Kidney capillary endothelial cell (primary cell): ENCODE measurements around the gene ANTXR2.
"Not testable (repeated sequence)": the region's sequence is repeated elsewhere in the genome, so short reads cannot be mapped to it uniquely, and the experiment has no call there.

Experiments
- DNase-seq: peaks from one replicate; pipeline ENCODE4 v3.0.0-alpha.2; 2018; ENCODE audit warnings: low spot score

ANTXR2 gene

GRCh38 chr4:80072744-80073472, at the start of gene ANTXR2:
Gene ANTXR2, minus strand, starts transcription at chr4:80073229. Its CDS starts 669 bp downstream, at chr4:80072560.
- peak; percentile 80 for DNase-seq

- DNase-seq, result not testable (repeated sequence)
These were observed 48.8 kb upstream of the ANTXR2 start for GRCh38 chr4:80121815-80122214.

- not testable (repeated sequence) for DNase-seq
These were observed 46.6 kb upstream of the ANTXR2 start for GRCh38 chr4:80119620-80120019.

GRCh38 chr4:80116516-80116915, 43.5 kb upstream of the ANTXR2 start:
- no peak for DNase-seq

- no peak for DNase-seq
These were observed 42.5 kb upstream of the ANTXR2 start for GRCh38 chr4:80115368-80116181.

GRCh38 chr4:80114732-80115265, 41.8 kb upstream of the ANTXR2 start:
- DNase-seq, result no peak

- no peak for DNase-seq
These were observed 40.6 kb upstream of the ANTXR2 start for GRCh38 chr4:80113615-80114014.

- DNase-seq, result no peak
These were observed 39.2 kb upstream of the ANTXR2 start for GRCh38 chr4:80112236-80112635.

- DNase-seq, result no peak
These were observed 38.2 kb upstream of the ANTXR2 start for GRCh38 chr4:80111276-80111675.

GRCh38 chr4:80107374-80107773, 34.3 kb upstream of the ANTXR2 start:
- DNase-seq, result no peak

- DNase-seq, result no peak
These were observed 31.9 kb upstream of the ANTXR2 start for GRCh38 chr4:80104927-80105326.

GRCh38 chr4:80103629-80104028, 30.6 kb upstream of the ANTXR2 start:
- DNase-seq, result no peak

- no peak for DNase-seq
These were observed 28.7 kb upstream of the ANTXR2 start for GRCh38 chr4:80101792-80102116.

- no peak for DNase-seq
These were observed 28.2 kb upstream of the ANTXR2 start for GRCh38 chr4:80101071-80101791.

GRCh38 chr4:80099671-80100070, 26.6 kb upstream of the ANTXR2 start:
- DNase-seq, result no peak

GRCh38 chr4:80098635-80099034, 25.6 kb upstream of the ANTXR2 start:
- DNase-seq, result no peak

- DNase-seq, result no peak
These were observed 24.6 kb upstream of the ANTXR2 start for GRCh38 chr4:80097400-80098177.

GRCh38 chr4:80096175-80096850, 23.3 kb upstream of the ANTXR2 start:
- no peak for DNase-seq

- no peak for DNase-seq
These were observed 21.2 kb upstream of the ANTXR2 start for GRCh38 chr4:80094191-80094590.

- DNase-seq, result no peak
These were observed 20.5 kb upstream of the ANTXR2 start for GRCh38 chr4:80093563-80093962.

- DNase-seq, result no peak
These were observed 19.8 kb upstream of the ANTXR2 start for GRCh38 chr4:80092847-80093246.
